Epithelial cell of prostate (primary cell): ENCODE data around the gene PPP2R1B.
"Not testable (repeated sequence)": the region's sequence is repeated elsewhere in the genome, so short reads cannot be mapped to it uniquely, and the experiment has no call there.

ENCODE experiments used
- DNase-seq: peaks from one replicate; pipeline ENCODE4 v3.0.0-alpha.2; 2011; ENCODE audit warnings: low read depth, low spot score
- H3K27ac ChIP-seq: fragments of 450-650 bp; 2 replicates; pipeline ENCODE4 v1.5.1; 2017; ENCODE audit warnings: mild to moderate bottlenecking

PPP2R1B gene

GRCh38 chr11:111729831-111730311, 36.3 kb downstream of the PPP2R1B start:
- H3K27ac ChIP-seq = no peak overlapping the region
- DNase-seq = no peak

GRCh38 chr11:111729071-111729830, 36.9 kb downstream of the PPP2R1B start:
- no peak for DNase-seq
- no peak overlapping the region for H3K27ac ChIP-seq

- no peak for DNase-seq
- H3K27ac ChIP-seq = no peak overlapping the region
These were observed 38.8 kb downstream of the PPP2R1B start for GRCh38 chr11:111727431-111727830.

- H3K27ac ChIP-seq = no peak overlapping the region
- DNase-seq = no peak
These were observed 39.9 kb downstream of the PPP2R1B start for GRCh38 chr11:111726301-111726713.

GRCh38 chr11:111725621-111726020, 40.6 kb downstream of the PPP2R1B start:
- no peak overlapping the region for H3K27ac ChIP-seq
- DNase-seq = no peak

GRCh38 chr11:111724615-111725129, 41.5 kb downstream of the PPP2R1B start:
- no peak for DNase-seq

GRCh38 chr11:111723595-111723994, 42.6 kb downstream of the PPP2R1B start:
- H3K27ac ChIP-seq = no peak overlapping the region

More at GRCh38 chr11:111724615-111725129, 41.5 kb downstream of the PPP2R1B start:
- H3K27ac ChIP-seq = no peak overlapping the region

GRCh38 chr11:111722501-111722900, 43.7 kb downstream of the PPP2R1B start:
- H3K27ac ChIP-seq = no peak overlapping the region
- DNase-seq = no peak

More at GRCh38 chr11:111723595-111723994, 42.6 kb downstream of the PPP2R1B start:
- DNase-seq = no peak

- H3K27ac ChIP-seq = no peak overlapping the region
- no peak for DNase-seq
These were observed 45.2 kb downstream of the PPP2R1B start for GRCh38 chr11:111720801-111721494.

- DNase-seq = no peak
- no peak overlapping the region for H3K27ac ChIP-seq
These were observed 46.8 kb downstream of the PPP2R1B start for GRCh38 chr11:111719379-111719778.

- DNase-seq = no peak
- H3K27ac ChIP-seq = peak overlapping the region; percentile 36
These were observed 47.3 kb downstream of the PPP2R1B start for GRCh38 chr11:111718859-111719258.

- peak overlapping the region; percentile 36 for H3K27ac ChIP-seq
- peak; percentile 36 for DNase-seq
These were observed 47.8 kb downstream of the PPP2R1B start for GRCh38 chr11:111718436-111718835.

- H3K27ac ChIP-seq, DNase-seq: not testable (repeated sequence)
These were observed 48.5 kb downstream of the PPP2R1B start for GRCh38 chr11:111717660-111718059.

- H3K27ac ChIP-seq = no peak overlapping the region
These were observed 50.9 kb downstream of the PPP2R1B start for GRCh38 chr11:111715142-111715816.

GRCh38 chr11:111714522-111714921, 51.7 kb downstream of the PPP2R1B start:
- DNase-seq = no peak
- H3K27ac ChIP-seq = no peak overlapping the region

More at GRCh38 chr11:111715142-111715816, 50.9 kb downstream of the PPP2R1B start:
- no peak for DNase-seq

- no peak overlapping the region for H3K27ac ChIP-seq
- no peak for DNase-seq
These were observed 58.5 kb downstream of the PPP2R1B start for GRCh38 chr11:111707691-111708067.

- DNase-seq = peak; percentile 31
- no peak overlapping the region for H3K27ac ChIP-seq
These were observed 59.0 kb downstream of the PPP2R1B start for GRCh38 chr11:111707039-111707690.

- DNase-seq = no peak
- no peak overlapping the region for H3K27ac ChIP-seq
These were observed 62.6 kb downstream of the PPP2R1B start for GRCh38 chr11:111703576-111703975.

- DNase-seq = no peak
- no peak overlapping the region for H3K27ac ChIP-seq
These were observed 63.6 kb downstream of the PPP2R1B start for GRCh38 chr11:111702623-111703022.

GRCh38 chr11:111700162-111700561, 66.0 kb downstream of the PPP2R1B start:
- no peak for DNase-seq
- no peak overlapping the region for H3K27ac ChIP-seq
